Sciatic nerve (tissue), 2 donors: ENCODE measurements around the gene PURB. TPM values are rescaled to one million over a fixed set of nuclear protein-coding genes. Genes with fewer than 3 reads are reported as not detected.
"Not testable (repeated sequence)": the region's sequence is repeated elsewhere in the genome, so short reads cannot be mapped to it uniquely, and the experiment has no call there.

ENCODE experiments used
- ATAC-seq: fragments of 200-7000 bp; cut with Tn5 transposase; one replicate; pipeline ENCODE4 v1.9.1; 2020; ENCODE audit warnings: mild to moderate bottlenecking, moderate library complexity
- DNase-seq: peaks from one replicate; pipeline ENCODE4 v3.0.0-alpha.2; 2020; ENCODE audit warnings: low spot score
- intact Hi-C: fragments of 100-400 bp; cut with DNase I; formaldehyde crosslinking; loops from one replicate; pipeline ENCODE4 v1.14.2; 2022
- total RNA-seq: library from RNA; stranded (reverse); fragmentation: NEBNext Ultra II Directional; extraction: Animal tissue kit (Norgen Biotek cat#: 25700); gene quantifications from one replicate; pipeline ENCODE4 v1.2.1, GENCODE V29; 2021
- donor health status: DM: no; HTN: no; CAD: no.
- donor health status: DM: no; HTN: no; CAD: no.

PURB gene
- total RNA-seq, 1 donor from 2014 or later, result 27.6 TPM

DNA sequence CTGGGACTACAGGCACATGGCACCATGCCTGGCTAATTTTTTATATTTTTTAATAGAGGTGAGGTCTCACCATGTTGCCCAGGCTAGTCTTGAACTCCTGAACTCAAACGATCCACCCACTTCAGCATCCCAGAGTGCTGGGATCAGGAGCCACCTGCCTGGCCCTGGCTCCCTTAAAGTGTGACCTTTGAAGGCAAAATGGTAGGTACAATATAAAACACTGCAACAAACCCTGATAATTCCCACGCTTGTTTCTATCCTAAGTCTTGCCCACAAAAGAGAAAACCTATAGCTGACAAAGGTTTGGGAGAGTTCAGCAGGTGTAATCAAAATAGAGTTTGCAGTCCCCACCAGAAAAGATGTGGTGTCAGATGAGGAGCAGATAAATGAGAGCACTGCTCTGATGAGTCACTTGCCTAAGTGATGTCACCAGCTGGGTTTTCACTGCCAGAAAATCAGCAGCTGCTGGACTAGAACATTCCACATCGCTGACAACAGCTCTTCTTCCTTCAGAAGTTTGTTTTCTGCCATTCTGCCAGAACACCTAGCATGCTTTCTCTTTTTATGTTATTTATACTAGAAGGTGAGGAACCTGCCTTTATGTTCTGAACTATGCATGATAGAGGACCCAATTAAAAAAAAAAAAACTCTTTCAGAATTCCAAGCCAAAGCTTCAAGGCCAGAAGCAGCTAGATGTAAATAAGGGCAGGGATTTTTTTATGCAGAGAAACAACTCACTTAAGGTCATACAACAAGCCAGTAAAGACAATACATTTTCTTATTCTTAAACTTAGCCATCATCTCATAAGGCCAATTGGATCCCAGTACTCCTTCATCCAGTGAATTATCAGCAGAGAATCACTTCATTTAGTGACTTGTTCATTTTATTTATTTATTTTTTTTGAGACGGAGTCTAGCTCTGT is 18.0 kb downstream of the PURB start:
- ATAC-seq, result no peak
- no peak for DNase-seq

DNA sequence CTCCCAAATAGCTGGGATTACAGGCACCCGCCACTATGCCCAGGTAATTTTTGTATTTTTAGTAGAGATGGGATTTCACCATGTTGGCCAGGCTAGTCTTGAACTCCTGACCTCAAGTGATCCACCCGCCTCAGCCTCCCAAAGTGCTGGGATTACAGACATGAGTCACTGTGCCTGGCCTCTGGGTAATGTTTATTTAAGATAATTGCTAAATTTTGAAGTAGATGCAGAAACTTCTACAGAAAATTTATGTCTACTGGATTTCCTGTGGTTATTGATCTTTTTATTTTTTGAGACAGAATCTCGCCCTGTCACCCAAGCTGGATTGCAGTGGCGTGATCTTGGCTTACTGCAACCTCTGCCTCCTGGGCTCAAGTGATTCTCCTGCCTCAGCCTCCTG is 23.4 kb downstream of the PURB start:
- intact Hi-C loops, ATAC-seq, DNase-seq: not testable (repeated sequence)

More for the DNA sequence above, 18.0 kb downstream of the PURB start:
- intact Hi-C loops, result no loop called here

DNA sequence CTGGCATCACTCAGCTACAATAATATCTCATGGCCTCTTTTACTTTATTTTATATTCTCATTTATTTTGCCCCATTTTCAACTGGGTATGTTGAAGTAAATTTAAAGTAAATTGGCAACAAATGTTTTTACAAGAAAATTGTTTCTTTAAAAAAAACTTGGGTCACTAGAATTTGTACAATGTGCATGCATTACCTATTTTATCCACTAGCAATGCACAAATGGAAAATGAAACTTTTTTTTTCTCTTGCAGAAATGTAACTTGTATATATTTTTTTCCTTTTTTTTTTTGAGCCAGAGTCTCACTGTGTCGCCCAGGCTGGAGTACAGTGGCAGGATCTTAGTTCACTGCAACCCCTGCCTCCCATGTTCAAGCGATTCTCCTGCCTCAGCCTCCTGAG is 27.2 kb downstream of the PURB start:
- intact Hi-C loops, result no loop called here

DNA sequence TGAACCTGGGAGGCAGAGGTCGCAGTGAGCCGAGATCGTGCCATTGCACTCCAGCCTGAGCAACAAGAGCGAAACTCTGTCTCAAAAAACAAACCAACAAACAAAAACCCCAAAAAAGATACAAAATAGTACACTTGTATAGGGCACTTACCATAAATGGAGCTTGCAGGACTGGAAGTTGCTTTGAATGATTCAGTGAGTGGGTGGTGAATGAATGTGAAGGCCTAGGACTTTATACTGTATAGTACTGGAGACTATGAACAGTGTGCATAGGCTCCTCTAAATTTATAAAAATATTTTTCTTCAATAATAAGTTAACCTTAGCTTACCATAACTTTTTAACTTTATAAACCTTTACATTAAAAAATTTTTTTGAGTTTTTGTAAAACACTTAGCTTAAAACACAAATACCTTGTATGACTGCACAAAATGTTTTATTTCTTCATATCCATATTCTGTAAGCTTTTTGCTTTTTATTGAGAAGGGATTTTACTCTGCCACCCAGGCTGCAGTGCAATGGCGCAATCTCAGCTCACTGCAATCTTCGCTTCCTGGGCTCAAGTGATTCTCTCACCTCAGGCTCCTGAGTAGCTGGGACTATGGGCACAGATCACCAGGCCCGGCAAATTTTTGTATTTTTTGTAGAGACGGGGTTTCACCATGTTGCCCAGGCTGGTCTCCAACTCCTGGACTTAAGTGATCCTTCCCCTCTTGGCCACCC is 30.5 kb downstream of the PURB start:
- no peak for ATAC-seq
- intact Hi-C loops, result no loop called here
- no peak for DNase-seq

More for the DNA sequence above, 27.2 kb downstream of the PURB start:
- DNase-seq (no peak), ATAC-seq (no peak)

DNA sequence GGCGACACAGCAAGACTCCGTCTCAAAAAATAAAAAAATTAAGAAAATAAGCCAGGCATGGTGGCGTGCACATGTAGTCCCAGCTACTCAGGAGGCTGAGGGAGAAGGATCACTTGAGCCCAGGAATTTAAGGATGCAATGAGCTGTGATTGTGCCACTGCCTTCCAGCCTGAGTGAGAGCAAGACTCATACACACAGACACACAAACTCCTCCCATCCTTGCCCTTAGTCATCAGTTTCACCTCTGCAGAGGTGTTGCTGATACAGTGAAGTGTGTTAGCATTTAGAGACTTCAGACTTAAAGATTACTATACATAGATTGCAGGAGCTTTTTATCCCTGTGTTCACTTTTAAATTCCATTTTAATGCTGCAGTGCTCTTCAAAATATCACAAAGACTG is 31.9 kb downstream of the PURB start:
- intact Hi-C loops, result no loop called here
- no peak for DNase-seq
- ATAC-seq, result no peak

DNA sequence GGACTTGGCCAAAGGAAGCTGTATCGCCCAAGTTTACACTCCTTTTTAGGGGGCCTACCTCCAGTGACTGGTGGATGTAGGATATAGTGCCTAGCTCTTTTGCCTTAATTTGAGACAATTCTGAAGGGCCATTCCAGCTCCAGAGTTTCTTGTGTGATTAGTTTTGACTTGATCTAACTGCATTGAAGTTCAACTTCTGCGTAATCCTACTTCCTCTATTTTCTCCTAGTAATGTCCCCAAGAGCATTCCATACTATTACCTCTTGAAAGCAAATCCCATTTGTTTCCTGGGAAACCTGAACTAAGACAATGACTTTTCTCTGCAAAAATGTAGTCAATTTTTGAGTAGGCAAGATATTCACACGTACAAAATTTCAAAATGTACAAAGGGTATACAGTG is 32.7 kb downstream of the PURB start:
- ATAC-seq (no peak), DNase-seq (no peak)
- intact Hi-C loops, result no loop called here

DNA sequence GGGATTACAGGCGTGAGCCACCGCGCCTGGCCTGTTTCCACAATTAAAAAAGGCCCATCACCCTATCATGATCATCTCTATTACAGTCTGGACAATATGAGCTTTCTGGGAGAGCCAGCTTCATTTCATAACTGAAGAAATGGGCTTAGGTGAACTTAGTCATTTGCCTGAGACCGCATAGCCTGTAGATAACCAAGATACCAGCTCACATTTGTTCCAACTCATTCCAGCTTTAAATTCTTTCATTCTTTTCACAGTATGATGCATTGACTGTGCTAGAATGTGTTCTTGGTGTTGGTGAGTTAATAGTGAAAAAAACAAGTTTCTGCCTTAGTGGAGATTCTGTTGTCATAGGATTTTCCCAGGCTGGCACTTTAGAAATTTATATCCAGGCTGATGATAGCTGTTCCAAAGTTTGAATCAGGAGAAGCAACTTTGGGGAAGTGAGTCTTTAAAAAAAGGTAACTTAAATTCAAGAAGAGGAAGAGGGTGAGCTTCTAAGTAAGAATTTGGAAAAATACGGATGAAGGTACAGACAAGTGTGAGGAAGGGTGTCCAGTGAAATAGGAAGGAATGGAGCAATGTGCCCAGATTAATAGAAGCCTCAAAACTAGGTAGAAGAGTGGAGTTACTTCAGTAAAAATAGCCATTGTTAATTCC is 35.3 kb downstream of the PURB start:
- no peak for DNase-seq
- intact Hi-C loops, result loop anchor here (10.0 kb wide), 1 partner anchor 255 kb away; no protein-coding TSS in a partner anchor
- no peak for ATAC-seq

DNA sequence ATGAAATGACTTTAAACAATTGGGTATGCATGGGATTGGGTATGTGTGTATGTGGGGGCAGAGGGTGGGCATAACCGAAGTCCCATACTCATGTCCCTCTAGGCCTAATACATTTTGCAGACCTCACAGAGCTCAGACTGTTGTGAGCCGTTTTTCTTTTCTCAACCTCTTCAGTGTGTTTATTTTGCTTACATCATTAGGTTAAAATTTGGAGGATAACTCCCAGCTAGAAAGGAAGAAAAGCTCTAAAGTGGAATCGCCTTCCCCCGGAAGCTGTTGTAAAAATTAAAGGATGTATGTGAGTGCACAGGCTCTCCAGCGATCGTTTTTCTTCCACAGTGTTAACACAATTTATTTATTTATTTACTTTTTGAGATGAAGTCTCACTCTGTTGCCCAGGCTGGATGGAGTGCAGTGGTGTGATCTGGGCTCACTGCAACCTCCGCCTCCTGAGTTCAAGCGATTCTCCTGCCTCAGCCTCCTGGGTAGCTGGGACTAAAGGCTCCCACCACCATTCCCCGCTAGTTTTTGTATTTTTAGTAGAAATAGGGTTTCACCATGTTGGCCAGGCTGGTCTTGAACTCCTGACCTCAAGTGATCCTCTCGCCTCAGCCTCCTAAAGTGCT is 36.0 kb downstream of the PURB start:
- no peak for DNase-seq
- no peak for ATAC-seq
- intact Hi-C loops, result loop anchor here (10.0 kb wide), 1 partner anchor 255 kb away; no protein-coding TSS in a partner anchor

DNA sequence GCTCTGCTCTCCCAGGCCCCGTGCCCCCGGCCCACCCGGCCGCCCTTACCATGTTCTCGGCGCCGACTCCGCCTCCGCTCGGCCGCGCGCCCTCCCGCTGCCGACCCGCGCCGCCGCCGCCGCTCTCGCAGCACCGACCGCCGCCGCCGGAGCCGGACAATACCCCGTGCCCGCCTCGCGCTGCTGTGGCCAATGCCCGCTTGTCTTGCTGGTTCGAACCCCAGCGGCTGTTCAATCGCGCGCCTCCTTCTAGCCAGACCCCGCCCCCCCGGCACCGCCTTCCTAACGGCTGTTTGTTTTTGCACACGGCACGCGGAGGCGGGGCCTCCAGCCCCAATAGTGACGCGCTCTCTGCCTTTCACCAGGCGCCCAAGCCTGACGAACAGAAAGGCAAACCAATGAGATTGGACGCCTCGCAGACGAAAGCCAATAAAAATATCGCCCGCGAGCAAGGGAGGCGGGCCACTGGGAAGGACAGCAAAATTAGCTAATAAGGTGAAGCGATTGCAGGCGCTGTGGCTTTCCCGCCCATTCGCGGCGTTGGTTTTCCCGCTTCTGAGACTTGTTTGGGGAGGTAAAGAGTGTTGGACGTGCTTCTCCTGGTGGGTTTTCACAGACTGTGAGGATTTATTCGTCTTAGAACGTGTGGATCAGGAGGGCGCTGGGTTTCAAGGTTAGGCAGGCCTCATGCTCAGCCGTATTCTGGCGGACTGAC is 37.3 kb downstream of the PURB start, which contains the start of gene H2AZ2:
H2AZ2 (minus strand) TSS at position 168 of the 715 bp plus-strand sequence; CDS start at position 52, 116 bp downstream.
- intact Hi-C loops, result loop anchor here (10.0 kb wide), 1 partner anchor 253 kb away; no protein-coding TSS in a partner anchor
- peak; percentile 100 for DNase-seq
- peak; percentile 99 for ATAC-seq

DNA sequence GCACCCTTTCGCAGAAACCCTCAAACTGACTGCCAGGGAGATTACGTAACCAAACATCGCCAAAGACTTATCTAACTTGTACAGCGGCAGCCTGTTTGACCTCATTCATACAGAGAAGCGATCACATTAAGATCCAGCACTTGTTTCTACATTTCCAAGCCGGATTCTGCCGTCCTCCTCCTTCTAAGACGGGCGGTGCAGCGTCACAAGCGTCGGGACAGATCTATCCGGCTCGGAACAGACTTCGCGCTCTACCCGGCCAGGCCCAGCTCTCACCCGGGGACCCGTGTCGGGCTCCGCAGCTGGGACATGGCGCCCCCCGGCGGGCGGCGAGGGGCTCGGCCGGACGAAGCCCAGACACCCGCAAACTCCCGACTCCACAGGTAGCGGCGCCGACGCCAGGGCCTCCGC is 37.8 kb downstream of the PURB start:
- ATAC-seq (peak; percentile 77), DNase-seq (peak; percentile 93)
- intact Hi-C loops, result loop anchor here (10.0 kb wide), 1 partner anchor 253 kb away; no protein-coding TSS in a partner anchor

DNA sequence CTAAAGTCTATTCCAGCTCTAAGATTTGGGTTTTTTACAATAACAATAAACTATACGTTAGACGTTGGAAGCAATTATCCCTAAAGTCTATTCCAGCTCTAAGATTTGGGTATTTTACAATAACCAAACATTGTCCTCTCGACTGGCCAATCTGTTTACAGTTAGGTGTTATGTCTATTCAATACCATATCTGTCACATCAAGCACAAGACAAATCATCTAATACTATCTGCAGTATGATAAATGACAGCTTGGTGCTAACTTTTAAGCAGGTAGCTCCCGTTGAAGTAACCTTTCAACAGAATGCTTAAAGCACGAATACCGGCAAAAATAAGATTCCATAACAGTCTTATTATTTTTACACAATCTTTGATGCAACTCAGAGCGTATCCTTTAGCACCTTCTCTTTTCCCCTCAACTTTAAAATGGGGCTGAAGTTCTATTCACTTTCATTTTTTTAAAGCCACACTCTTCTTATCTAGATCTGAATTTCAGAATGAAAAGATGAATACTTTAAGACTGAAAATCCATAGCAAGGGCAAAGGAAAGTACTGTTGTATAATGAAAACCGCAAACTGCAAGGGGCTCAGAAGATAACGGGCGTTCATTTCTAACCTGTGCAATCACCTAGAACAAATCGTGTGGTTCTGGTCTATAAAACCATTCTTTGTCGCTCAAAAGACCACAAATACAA is 38.4 kb downstream of the PURB start:
- intact Hi-C loops, result loop anchor here (10.0 kb wide), 1 partner anchor 252 kb away; no protein-coding TSS in a partner anchor
- DNase-seq, result no peak
- no peak for ATAC-seq

DNA sequence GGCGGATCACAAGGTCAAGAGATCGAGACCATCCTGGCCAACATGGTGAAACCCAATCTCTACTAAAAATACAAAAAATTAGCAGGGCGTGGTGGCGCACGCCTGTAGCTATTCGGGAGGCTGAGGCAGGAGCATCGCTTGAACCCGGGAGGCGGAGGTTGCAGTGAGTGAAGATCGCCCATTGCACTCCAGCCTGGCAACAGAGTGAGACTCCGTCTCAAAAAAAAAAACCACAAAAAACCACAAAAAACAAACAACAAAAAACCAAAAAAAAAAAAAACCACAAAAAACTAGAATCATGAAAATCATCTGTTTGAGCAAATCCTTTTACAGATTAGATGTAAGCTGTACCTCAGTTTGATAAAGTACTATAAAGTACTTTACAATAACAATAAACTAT is 38.9 kb downstream of the PURB start:
- intact Hi-C loops, result loop anchor here (10.0 kb wide), 1 partner anchor 252 kb away; no protein-coding TSS in a partner anchor
- ATAC-seq, DNase-seq: not testable (repeated sequence)

DNA sequence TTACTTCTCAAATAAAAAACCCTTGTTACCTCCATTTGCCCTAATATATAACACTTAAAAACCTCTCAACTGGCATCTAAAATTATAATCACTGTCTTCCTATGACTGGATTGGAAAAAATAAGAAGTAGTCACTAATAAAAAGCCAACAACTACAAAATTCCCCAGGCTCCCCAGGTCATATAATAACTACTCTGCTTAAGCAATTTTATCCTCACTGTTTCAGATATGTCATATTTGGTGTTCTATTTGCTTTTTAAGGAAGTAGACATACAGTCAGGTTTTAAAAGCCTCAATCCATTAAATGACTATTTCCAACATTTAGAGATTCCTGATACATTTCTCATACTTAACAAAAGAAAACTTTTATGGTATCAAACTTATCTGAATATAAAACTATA is 39.9 kb downstream of the PURB start:
- no peak for DNase-seq
- intact Hi-C loops, result loop anchor here (10.0 kb wide), 1 partner anchor 251 kb away; no protein-coding TSS in a partner anchor
- ATAC-seq, result no peak

DNA sequence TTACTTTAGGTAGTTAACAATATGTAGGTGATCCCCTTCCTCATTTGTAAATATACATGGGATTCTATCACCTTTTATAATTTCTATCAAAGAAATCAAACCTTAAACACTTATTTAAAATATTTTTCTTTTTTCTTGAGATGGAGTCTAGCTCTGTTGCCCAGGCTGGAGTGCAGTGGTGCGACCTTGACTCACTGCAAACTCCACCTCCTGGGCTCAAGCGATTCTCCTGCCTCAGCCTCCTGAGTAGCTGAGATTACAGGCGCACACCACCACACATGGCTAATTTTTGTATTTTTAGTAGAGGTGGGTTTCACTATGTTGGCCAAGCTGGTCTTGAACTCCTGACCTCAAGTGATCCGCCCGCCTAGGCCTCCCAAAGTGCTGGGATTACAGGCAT is 41.9 kb downstream of the PURB start:
- intact Hi-C loops, result loop anchor here (10.0 kb wide), 1 partner anchor 249 kb away; no protein-coding TSS in a partner anchor
- DNase-seq, ATAC-seq: not testable (repeated sequence)

DNA sequence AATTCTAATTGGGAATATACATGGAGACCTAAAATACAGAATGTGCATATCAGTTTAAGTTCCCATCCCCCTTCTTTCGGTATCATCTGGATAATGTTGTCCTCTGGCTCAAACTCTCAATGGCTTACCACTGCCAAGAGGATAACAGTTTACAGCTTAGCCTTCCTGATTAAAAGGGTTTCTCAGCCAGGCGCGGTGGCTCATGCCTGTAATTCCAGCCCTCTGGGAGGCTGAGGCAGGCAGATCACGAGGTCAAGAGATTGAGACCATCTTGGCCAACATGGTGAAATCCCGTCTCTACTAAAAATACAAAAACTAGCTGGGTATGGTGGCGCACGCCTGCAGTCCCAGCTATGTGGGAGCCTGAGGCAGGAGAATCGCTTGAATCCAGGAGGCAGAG is 42.7 kb downstream of the PURB start:
- not testable (repeated sequence) for DNase-seq, ATAC-seq
- intact Hi-C loops, result loop anchor here (10.0 kb wide), 1 partner anchor 248 kb away; no protein-coding TSS in a partner anchor

DNA sequence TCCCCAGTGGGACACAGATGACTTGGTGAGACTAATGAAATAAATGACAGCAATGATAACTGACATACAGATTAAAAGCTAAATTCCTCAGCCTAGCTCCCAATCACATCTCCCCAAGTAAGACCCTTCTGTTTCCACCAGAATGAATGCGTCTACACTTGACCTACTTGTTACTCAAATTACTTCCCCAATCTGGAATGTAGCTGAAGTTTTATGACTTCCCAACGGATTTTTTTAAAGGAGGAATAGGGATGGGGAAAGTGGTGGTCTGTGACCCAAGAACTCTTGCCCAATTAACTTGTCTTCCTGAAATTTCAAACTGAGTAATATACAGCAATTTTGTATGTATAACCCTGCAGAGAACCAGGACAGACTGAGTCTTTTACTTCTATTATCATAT is 46.6 kb downstream of the PURB start:
- intact Hi-C loops, result no loop called here
- DNase-seq (no peak), ATAC-seq (no peak)

DNA sequence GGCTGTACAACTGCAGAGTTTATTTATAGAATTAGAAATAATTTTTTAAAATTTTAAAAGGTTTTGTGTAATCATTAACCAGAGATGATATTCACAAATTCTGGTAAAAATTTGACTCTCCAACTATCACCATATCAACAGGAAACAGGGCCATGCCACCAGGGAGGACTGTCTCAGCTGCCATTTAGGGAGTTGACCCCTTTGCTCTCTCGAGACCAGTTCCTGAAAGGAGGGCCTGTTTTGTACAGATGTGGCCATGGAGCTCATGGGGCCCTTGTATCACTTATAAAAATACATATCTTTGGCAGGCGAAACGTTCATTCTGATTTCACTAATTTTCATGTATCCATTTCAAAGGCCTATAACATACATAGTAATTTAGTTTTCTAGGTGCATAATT is 57.8 kb downstream of the PURB start:
- DNase-seq, result no peak
- intact Hi-C loops, result no loop called here
- ATAC-seq, result peak; percentile 71
